Cortex of kidney (tissue), 1 donor: ENCODE measurements around the gene CYP4F3.
"Not testable (repeated sequence)": the region's sequence is repeated elsewhere in the genome, so short reads cannot be mapped to it uniquely, and the experiment has no call there.

ENCODE experiments used
- DNase-seq: peaks from one replicate; lab custom pipeline; 2025; lab: John Stamatoyannopoulos, UW

CYP4F3 gene

DNA sequence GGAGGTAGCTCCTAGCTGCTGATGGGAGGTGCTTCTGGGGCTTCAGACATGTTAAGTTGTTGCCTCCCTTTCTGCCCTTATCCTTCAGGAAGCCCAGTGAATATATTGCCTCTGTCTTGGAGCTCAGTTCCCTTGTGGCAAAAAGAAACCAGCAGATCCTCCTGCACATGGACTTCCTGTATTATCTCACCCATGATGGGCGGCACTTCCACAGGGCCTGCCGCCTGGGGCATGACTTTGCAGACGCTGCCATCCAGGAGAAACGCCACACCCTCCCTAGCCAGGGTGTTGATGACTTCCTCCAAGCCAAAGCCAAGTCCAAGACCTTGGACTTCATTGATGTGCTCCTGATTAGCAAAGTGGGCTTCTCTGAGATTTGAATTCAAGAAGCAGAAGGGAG lies 26.2 kb downstream of the CYP4F3 start:
- DNase-seq, result no peak

DNA sequence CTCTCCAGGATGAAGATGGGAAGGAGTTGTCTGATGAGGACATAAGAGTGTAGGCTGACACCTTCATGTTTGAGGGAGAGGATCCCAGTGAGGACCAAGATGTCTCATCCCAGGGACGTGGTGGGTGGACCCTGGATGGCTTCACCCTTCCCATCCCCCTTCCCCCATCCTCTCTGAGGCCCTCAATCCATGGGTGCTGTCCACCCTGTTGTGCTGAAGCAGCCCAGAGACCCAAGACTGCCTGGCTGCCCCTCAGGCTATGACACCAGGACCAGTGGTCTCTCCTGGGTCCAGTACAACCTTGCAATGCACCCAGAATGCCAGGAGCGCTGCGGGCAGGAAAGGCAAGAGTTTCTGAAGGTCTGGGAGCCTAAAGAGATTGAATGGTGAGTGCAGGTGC lies 28.7 kb downstream of the CYP4F3 start:
- no peak for DNase-seq

DNA sequence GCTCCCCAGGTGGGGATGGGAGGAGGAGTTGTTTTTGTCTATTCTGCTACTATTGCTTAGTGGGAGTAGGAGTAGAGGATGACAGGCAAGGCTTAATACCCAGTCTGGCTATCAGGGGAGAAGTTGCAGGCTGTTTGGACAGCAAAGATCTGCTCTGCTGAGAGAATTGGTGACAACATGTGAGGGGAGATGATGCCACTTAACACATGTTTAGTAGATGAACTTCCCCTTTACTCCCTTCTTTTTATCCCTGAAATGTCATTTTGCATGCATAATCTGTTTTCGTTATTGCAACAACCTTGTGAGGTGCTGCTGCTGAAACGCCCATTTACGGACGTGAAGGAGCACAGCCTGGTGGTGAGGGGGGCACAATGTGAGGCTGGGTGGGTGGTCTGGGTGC lies 29.2 kb downstream of the CYP4F3 start:
- DNase-seq, result no peak

DNA sequence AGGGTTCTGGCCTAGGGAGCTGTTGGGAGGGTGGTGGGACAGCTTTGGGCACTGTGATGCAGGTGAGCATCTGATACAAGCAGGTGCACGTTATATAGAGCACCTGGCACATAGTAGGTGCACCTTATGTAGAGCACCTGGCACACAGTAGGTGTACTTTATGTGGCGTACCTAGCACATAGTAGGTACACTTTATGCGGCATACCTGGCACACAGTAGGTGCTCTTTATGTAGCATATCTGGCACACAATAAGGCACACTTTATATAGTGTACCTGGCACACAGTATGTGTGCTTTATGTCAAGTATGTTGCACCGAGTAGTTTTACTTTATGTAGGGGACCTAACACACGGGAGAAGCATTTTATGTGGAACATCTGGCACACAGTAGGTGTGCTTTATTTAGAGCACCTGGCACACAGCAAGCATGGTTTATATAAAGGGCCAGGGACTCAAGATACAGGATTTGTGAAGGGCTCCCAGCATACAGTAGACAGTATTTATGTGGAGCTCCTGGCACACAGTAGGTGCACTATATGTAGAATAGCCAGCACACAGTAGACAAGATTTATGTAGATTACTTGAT lies 30.6 kb downstream of the CYP4F3 start:
- DNase-seq, result no peak

DNA sequence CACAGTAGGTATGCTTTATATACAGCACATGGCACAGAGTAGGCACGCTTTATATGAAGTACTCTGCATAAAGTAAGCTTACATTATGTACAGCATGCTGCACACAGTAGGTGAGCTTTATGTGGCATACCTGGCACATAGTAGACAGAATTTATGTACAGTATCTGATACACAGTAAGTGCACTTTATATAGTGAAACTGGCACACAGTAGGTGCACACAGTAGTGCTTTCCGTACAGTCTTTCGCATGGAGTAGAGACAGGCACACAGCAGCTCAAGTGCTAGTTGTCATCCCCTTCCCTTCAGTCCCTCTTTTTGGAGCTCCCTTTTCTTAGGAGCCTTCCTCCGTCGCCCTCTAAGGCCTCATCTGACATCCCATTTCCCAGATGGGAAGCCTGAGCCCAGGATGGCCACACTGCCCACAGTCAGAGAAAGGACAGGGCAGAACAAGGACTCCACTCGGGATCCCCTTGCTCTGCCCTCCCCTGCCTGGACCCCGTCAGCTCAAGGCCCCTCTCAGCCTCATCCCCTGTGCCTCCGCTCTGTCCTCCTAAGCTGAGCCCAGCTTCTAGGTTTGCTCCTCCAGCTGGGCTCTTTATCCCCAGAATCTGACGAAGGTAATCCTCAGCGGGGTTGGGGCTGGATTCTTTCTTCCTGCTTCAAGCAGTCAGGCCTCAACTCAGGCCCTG lies 31.3 kb downstream of the CYP4F3 start:
- DNase-seq, result no peak

DNA sequence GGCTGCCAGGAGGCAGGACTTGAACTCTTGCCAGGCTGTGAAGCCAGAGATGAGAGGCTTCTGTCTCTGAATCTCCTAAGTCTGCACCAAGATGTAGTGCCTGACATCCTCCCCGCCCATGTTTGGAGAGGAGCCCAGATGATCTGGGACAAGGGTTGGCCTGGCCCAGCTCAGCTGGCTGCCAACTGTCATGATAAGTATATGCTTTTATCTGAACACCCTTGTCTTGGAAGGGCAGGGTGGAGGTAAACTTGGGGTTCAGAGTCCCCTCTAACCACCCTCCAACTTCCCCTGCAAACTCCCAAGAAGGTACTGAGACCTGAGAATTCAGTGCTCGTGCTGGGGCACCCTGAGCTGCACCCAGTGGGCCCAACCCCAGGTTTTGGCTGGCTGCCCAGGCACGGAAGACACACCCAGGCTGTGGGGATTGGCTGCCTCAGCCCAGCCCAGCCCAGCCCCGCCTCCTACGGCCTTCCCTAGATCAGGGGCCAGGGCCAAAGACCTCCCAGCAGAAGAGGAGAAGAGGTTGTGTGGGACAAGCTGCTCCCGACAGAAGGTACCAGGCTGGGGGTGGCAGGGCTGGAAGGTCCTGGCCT lies 32.0 kb downstream of the CYP4F3 start, which contains the start of gene CYP4F12:
Gene CYP4F12, plus strand, starts transcription at position 508 of the 596 bp plus-strand sequence. CDS start 443 bp downstream, outside the sequence.
- DNase-seq, result no peak

DNA sequence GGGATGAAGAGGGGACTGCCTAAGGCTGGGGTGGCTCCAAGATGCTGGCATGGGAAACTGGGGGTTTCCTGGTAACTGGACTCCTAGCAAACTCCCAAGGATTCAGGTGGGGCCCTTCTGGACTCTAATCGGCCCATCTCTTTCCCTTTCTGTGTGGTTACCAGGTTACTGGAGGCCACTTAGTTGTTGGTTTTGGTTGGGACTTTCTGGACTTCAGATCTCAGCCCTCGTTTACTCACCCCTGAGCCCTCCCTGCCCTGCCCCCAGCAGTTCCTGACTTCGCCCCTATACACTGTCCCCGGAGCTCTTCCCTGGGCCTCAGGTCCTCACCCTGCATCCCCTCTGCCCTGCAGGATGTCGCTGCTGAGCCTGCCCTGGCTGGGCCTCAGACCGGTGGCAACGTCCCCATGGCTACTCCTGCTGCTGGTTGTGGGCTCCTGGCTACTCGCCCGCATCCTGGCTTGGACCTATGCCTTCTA lies 32.5 kb downstream of the CYP4F3 start:
- DNase-seq, result no peak

DNA sequence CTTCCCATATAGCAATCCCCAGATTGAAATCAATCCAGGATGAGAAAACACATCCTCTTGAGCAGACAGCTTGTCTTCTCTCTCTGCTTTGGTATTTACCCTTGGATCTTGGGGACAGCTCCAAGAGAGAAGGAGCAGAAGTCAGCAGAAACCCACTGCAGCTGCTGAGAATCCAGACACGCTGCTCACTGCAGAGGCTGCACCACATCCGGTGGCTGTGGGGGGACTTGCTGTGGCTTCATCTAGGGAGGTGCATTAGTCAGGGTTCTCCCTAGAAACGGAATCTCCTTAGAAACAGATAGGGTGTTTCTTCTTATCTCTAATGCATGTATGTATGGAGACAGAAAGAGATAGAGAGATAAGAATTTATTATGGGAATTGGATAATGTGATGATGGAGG lies 34.9 kb downstream of the CYP4F3 start:
- DNase-seq, result no peak

DNA sequence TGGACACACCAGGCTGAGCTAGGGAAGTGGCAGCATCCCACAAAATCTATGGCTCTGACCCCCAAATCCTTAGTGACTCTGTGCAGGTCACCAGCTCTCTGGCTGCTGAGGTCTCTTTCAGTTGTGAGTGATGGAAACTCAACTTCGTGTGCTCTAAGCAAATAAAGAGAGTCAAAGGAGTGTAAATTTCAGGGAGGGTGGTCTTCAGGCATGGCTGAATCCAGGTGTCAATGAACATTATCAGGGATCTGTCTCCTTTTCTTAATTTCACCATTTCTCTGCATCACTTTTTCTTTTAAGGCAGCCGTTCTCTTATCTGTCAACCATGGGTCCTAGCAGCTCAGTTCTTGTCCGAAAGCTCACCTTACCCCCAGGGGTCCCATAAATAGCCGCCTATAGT lies 38.4 kb downstream of the CYP4F3 start:
- no peak for DNase-seq

DNA sequence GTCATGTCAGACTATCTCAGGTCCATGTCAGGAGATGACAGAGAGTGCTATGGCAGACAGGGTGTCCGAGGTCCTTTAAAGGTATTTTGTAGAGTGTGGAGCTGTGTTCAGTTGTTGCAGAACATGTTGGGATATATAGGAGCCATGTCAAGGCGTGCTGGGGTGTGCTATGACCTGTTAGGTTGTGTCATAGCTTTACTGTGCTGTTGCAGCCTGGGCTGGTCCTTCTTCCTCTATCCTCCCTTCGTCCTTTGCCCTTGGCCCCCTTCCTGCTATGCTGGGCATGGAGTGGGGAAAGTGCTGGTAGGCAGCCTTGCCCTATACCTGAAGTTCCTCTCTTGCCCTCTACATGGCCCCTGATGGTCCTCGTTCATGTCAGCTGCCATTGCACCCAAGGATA lies 39.2 kb downstream of the CYP4F3 start:
- DNase-seq, result not testable (repeated sequence)

DNA sequence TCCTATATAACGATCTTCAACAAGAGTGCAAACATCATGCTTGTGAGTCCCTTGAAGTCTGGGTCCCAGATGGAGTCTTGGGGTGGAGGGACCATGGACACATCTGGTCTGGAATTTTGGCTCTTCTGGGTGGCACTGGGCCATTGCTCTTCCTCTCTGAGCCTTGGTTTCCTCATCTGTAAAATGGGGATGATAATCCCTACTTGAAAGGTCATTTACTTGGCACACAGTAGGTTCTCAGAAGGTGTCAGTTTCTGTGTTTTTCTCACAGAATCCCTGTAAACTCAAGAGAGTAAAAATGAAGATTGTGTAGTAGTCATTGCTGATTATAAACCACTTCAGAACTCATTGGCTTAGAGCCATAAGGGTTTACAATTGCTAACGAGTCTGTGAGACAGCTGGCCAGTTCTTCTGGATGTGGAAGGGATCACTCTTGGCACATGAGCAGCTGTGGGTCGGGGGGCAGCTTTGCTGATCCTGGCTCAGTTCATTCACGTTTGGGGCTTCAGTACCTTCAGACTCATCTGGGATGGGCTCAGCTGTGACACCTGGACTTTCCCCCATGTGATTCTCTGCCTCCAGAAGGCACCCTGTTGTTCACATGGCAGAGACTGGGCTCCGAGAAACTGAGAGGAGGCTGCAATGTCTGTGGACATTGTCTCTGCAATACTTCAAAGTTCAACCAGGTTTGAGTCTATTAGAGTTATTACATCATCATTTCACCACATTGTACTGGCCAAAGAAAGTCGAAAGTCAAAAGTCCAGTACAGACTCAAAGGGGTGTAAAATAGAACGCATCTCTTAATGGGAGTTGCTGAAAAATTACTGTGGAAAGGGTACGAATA lies 40.0 kb downstream of the CYP4F3 start:
- DNase-seq, result no peak

DNA sequence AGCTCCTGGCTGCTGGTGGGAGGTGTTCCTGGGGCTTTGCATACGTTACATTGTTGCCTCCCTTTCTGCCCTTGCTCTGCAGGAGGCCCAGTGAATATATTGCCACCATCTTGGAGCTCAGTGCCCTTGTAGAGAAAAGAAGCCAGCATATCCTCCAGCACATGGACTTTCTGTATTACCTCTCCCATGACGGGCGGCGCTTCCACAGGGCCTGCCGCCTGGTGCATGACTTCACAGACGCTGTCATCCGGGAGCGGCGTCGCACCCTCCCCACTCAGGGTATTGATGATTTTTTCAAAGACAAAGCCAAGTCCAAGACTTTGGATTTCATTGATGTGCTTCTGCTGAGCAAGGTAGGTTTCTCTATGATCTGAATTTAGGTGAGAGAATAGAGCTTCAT lies 42.7 kb downstream of the CYP4F3 start:
- no peak for DNase-seq

DNA sequence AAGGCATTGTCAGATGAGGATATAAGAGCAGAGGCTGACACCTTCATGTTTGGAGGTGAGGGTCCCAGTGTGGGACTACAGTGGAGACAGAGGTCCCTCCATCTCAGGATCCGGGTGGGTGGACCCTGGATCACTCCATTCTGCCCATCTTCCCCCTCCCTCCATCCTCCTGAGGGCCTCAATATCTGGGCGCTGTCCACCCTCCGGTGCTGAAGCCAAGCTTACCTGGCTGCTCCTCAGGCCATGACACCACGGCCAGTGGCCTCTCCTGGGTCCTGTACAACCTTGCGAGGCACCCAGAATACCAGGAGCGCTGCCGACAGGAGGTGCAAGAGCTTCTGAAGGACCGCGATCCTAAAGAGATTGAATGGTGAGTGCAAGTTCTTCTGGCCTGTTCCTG lies 44.1 kb downstream of the CYP4F3 start:
- DNase-seq, result no peak

DNA sequence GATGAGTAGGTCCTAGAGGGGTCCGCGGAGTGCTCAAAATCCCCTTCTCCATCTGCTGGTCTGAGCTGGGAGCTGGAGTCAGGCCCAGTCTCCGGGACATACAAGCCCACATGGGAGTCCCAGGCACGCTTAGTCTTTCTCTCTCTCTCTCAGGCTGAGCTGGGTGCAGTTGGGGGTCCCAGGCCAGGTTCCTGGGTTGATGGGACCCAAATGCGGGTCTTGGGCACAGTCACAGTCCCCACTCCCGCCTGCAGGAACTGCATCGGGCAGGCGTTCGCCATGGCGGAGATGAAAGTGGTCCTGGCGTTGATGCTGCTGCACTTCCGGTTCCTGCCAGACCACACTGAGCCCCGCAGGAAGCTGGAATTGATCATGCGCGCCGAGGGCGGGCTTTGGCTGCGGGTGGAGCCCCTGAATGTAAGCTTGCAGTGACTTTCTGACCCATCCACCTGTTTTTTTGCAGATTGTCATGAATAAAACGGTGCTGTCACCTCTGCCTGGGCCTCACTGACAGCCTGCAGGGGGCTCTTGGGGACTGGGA lies 56.0 kb downstream of the CYP4F3 start:
- no peak for DNase-seq

DNA sequence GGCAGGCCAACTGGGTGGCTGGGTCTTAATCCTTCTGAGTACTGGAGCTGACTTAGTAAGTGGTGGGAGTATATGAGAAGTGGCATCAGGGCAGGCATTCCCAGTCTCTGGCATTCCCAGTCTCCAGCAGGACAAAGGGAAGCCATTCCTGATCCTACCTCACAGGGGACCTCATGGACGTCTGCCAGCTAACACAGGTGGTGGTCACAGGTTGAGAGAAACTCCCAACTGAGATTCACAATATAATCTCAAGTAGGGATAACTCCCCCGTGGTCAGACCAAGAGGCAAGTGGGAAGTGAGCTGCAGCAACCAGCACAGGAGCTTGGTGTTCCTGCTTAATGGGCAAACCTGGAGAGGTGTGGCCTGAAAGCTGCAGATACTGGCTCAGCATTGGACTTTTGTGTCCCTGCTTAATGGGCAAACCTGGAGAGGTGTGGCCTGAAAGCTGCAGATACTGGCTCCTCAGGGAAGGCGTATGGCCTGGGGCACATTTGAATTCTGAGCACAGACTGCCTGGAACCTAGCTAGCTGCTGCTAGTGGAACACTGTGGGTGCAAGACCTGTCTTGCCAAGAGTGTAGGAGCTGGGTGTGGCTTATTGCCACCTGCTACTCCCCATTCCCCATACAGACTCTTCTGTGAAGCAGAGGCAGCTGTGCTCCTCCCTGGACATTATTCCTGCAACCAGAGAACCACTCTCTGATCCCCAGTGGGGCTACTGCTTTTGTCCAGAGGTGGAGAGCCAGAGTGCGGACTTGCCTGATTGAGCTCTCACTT lies 61.2 kb downstream of the CYP4F3 start:
- DNase-seq, result no peak

DNA sequence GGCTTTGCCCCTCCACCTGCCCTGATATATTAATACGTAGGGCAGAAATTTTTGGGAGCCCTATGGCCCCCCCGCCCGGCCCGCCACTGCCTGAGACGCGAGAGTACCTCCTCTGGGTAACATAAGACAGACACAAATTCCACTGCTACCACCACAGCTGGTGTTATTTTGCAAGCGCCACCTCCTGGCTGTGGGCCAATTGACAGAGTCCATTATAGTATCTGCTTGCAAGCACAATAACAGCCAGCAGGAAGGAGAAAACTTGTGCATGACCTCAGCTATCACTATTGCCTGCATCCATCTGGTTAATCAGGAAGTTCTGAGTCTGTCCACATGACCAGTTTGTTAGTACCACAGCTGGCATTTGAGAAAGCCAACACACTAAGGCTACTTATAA lies 61.8 kb downstream of the CYP4F3 start:
- DNase-seq, result no peak
